HS-5 (cell line): ENCODE results near the gene PHEX.

ENCODE experiments used
- DNase-seq: peaks from one replicate; pipeline ENCODE4 v3.0.0-alpha.2; 2012; ENCODE audit warnings: low read depth

PHEX gene

GRCh38 chrX:22040184-22040583, 8.1 kb downstream of the PHEX start:
- no peak for DNase-seq

- no peak for DNase-seq
Measured at GRCh38 chrX:22041907-22042530, 9.9 kb downstream of the PHEX start.

GRCh38 chrX:22043872-22044271, 11.7 kb downstream of the PHEX start:
- no peak for DNase-seq

- no peak for DNase-seq
Measured at GRCh38 chrX:22047468-22047867, 15.3 kb downstream of the PHEX start.

GRCh38 chrX:22053481-22053880, 21.4 kb downstream of the PHEX start:
- peak; percentile 19 for DNase-seq

DNA sequence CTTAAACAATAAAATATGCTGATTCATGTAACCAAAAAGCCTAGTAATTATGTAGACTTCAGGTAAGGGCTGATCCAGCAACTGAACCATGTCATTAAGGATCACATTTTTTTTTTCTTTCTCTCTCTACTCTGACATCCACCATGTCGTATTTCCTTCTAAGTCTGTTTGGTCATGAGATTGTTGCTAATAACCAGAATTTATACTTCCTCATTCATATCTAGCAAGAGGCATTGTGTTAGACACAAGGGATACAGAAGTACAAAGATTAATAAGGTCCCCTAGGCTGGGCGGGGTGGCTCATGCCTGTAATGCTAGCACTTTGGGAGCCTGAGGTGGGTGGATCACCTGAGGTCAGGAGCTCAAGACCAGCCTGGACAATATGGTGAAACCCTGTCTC, 24.1 kb downstream of the PHEX start:
- no peak for DNase-seq

DNA sequence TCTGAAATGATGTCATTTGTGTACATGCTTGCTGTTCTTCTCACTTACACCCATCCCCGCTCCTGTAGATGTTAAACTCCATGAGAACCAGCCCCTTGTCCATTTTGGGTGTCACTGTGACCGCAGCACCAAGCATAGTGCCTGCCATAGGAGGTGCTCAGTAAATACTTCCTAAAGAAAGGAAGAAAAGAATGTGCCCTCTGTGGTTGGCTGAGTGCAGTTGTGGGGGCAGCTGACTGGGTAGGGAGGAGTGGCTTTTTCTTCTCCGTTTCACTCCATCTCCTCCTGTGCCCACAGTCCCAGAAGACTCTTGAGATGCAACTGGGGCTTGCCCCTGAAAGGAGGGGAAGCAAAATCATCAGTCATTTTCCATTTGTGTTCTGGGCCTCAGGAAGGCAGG, 25.5 kb downstream of the PHEX start:
- DNase-seq = no peak

DNA sequence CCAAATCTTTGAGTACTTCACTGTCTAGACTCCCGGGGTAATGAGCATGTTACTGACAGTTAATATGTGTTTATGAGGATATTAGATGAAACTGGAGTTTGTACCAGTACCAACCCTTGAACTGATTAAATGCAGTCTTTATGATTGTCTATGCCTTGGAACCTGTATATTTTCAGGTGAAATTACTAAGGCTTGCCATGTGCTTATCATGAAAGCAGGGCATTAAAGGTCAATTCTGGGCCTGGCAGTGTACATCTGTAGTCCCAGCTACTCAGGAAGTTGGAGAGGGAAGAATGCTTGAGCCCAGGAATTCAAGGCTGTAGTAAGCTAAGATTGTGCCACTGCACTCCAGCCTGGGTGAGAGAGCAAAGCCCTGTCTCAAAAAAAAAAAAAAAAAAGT, 27.6 kb downstream of the PHEX start:
- no peak for DNase-seq

GRCh38 chrX:22060415-22061280, 28.5 kb downstream of the PHEX start:
- DNase-seq = peak; percentile 23

DNA sequence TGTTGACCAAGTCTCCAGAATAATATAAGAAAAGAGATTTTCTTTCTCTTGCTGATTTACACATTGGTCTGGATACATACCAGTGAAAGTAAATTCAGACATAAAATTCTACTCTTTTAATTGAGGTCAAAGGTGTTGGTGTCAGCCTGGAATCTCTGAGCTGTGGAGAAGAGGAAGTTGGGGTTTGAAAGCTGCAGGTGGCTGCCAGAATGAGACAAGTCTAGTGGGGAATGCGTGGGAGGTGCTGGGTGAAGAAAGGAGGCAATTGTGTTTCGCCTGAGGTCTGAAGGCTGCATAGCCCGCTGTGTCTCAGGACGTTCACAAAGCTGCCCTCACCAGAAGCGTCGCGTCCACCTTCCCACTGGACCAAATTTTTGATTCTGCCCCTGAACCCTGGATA, 31.2 kb downstream of the PHEX start:
- DNase-seq = no peak

DNA sequence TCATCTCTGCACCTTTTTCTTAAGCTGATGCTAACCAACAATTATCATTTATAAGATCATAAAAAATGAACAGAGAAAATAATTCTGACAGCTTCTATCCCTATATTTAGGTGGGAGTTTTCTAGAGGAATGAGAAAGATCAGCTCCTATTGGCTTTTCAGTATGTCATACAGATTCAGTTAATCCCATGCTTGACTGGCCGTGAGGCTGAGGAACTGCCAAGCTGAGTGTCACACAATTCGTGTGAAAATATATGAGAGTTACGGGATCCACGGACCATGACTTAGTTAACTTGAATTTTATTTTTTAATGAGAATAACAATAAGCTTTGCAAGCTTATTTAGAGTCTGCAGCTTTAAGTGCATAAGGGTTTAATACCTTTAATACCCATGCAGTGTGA, 37.5 kb downstream of the PHEX start:
- DNase-seq = no peak

DNA sequence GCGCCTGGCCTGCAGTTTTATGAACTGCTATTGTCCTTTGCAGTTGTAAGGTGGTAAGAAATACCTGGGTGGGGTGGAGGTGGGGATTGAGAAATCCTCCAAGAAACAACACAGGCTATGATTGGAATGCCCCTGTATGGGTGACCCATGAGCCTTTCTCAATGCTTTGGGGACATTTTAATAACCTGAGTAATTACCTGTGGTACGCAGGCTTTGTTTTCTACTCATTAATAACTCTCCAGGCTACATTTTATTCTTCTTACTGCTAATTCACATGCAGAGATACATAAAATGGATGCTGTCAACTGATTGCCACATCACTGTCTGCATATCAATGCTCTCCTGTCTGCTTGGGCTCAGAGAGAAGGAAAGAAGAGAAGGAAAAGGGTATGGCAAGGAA, 41.8 kb downstream of the PHEX start:
- no peak for DNase-seq

- no peak for DNase-seq
Measured at GRCh38 chrX:22078117-22078516, 46.0 kb downstream of the PHEX start.

GRCh38 chrX:22081475-22082092, 49.5 kb downstream of the PHEX start:
- no peak for DNase-seq

GRCh38 chrX:22086003-22086402, 53.9 kb downstream of the PHEX start:
- DNase-seq = no peak

- DNase-seq = no peak
Measured at GRCh38 chrX:22087011-22087557, 55.0 kb downstream of the PHEX start.

GRCh38 chrX:22088326-22088725, 56.2 kb downstream of the PHEX start:
- no peak for DNase-seq

DNA sequence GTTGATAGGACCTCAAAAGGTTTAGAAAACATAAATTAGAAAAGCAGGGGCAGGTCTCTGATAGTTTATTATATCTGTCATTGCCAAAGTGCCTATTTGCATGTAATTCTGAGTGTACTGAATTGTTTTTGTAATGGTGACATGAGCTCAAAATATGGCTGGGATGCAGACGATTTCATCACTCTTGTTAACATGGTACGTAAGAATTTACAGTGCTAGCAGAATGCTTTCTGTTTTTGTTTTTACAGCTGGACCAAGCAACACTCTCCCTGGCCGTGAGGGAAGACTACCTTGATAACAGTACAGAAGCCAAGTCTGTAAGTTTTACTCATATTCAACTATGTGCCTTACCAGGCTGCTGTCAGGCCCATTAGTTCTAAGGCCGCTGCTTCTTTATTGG, 58.1 kb downstream of the PHEX start:
- no peak for DNase-seq

DNA sequence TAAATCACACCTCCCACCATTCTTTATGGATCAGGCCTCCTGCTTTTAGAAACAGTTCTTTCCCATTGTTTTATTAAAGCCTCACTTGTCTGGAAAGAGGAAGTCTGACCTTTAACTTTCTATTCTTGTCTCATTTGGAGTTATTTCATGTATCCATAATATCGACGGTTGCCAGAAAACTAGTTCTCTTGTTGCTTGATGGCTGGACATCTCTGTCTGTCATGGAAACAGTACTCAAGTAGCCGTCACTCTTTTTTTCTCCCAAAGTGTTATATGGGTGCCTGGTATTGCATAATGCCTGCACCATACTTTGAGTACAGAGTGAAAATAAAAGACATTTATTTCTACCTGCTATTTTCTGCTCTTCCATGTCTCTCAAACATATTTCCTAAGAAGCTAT, 61.4 kb downstream of the PHEX start:
- no peak for DNase-seq

DNA sequence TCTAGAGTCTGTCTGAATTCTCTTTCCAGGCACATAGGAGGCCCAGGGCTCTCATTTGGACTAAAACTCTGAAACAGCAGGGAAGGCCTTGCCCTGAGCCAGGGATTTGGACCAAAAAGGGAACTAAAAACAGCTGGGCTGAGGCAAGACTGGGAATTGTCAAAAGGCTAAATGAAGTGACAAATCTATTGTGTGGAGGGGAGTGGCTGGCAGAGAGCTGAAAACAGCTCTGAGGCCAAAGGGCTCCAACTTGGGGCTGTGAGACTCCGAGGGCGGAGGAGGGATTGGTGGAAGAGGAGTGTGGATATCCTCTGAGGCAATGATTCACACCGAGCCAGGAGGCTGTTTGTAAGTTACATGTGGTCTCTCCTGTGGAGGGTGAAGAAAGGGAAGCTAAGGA, 63.2 kb downstream of the PHEX start:
- DNase-seq = no peak

DNA sequence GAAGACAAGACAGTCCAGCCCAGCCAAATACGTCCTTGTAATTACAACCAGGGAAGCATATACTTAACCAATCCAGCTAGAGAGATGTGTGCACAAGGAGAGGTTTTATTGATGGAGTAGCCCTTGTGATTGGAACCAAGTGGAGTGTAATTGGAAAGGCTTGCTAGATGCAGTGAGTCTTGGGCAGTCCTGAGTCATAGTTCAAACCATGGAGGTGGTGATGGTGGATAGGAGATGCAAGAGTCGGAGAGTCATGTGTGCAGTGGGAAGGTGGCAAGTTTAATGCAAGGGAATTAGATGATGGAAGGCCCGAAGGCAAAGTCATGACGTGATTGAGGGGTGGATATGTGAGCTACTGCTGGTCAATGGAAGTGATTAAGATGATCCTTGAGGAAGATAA, 63.7 kb downstream of the PHEX start:
- DNase-seq = no peak

DNA sequence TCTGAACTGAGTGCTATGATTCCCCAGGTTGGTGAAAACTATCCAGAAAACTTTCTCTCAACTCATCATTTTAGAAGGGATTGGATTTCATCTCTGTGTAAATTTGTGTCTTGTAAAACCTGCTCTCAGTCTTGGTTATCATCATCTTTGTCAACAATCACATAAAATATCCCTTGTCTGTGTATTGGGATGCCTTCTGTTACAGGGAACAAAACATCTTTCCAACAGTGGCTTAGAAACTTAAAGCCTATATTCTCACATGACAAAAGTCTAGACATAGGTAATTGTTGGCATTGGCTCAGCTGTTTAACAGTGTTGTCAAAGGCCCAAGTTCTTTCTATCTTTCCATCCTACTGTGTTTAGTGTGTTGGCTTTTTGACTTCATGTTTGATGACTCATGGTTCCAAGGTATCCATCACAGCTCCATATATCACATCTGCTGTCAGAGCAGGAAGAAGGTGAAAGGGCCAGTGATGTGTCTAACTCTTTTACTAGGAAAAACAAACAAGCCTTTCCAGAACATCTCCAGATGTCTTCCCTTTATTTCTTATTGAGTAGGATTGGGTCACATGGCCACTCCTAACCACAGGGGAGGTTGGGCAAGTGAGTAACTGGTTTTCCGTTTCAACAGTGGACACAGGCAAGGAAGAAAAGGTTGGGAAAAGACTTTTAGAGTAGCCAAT, 65.0 kb downstream of the PHEX start:
- DNase-seq = peak; percentile 61
